ENCODE data around the gene ODAD3.
"Not testable (repeated sequence)": the region's sequence is repeated elsewhere in the genome, so short reads cannot be mapped to it uniquely, and the experiment has no call there.

ODAD3 gene

DNA sequence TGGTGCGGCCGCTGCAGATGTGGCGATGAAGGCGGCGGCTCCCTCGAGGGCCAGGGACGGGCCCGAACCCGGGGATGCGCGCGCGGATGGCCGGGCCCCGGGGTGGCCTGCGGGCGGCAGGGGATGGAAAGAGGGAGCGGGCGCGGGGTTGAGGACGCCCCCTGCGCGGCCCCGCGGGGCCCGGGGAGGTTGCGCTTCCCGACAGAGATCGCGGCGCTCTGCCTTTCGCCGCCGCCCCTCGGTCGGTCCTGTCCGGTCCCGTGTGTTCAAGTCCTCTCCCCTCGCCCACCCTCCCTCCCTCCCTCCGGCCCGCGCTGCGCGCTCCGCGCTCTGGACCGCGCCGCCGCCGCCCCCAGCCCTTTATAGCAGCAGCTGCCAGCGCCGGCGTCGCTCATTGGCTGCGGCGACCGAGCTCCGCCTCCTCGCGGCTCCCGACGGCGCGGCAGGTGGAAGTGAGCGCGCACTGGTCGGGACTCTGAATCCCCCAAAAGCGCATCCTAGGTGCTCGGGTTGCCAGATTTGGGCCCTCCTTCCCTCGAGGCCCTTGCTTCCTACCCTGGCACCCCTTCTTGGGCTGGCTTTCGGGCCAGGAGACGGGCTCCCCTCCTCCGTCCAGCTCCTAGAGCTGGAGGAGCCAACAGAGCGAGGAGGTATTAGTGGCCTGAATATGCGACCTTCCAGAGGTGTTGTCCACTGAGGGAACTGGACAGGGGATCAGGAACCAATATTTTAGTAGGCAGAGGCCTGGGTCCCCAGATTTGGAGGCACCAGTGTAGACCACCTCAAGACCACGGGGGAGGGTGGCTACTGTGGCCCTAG, 46.0 kb upstream of the ODAD3 start, which contains the start of gene ELAVL3:
Gene ELAVL3 (minus strand): TSS at position 332 of the 819 bp plus-strand sequence. CDS start 438 bp downstream, outside the sequence.
- no peak for DNase-seq
- in situ Hi-C loops (cut with HindIII; ENCODE audit: low pct_ligation_motif_present, low sequenced_read_pairs), result no loop called here
- no peak within 1 kb of the TSS for H3K4me3 ChIP-seq (ENCODE audit: low read depth, low read length)
- H3K27ac ChIP-seq, result no peak within 1 kb of the TSS
- H3K36me3 ChIP-seq (replicated peaks), result no peaks in the 10 kb centered on the region
- TF ChIP-seq, protein P1, sequence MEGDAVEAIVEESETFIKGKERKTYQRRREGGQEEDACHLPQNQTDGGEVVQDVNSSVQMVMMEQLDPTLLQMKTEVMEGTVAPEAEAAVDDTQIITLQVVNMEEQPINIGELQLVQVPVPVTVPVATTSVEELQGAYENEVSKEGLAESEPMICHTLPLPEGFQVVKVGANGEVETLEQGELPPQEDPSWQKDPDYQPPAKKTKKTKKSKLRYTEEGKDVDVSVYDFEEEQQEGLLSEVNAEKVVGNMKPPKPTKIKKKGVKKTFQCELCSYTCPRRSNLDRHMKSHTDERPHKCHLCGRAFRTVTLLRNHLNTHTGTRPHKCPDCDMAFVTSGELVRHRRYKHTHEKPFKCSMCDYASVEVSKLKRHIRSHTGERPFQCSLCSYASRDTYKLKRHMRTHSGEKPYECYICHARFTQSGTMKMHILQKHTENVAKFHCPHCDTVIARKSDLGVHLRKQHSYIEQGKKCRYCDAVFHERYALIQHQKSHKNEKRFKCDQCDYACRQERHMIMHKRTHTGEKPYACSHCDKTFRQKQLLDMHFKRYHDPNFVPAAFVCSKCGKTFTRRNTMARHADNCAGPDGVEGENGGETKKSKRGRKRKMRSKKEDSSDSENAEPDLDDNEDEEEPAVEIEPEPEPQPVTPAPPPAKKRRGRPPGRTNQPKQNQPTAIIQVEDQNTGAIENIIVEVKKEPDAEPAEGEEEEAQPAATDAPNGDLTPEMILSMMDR (IDR thresholded peaks at IDR 0.05; ENCODE audit: low read depth, low read length, missing control alignments), result no peak
- H3K27me3 ChIP-seq (replicated peaks), result peaks cover 28% of the 10 kb centered on the region

DNA sequence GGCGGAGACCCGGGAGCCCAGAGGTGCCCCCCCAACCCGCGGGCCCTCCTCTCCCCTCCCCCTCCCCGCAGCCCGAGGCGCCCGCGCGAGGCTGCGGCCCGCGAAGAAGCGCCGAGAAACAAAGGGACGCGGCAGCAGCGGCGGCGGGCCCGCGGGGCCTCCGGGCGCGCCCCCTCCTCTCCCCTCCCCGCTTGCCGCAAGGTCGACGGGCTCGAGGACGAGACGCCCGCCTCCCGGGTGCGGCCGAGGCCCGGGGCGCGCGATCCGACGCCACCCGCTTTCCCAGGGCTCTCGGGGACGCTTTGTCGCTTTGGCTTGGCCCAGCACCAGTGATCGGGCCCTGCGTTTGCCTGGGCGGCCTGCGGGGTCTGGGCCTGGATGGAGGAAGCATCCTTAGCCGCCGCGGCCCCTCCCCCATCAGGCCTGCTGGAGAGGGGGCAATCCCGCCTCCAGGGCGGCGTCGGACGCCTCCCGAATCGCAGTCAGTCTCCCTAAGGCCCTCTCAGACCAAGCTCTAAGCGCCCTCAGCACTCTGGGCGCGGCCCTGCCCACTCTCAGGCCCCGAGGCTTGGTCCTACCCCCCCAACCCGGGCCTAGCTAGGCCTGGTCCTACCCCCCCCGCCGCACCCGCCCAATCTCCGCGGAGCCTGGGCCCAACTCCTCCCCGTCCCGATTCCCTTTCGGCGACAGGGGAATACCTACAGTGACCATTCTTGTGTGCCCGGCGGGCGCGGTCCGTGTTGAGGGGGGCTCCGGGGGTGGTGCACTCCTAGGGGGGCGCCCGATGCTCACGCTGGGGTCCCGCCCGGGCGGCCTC, 45.2 kb upstream of the ODAD3 start:
- no peak overlapping the region for H3K4me3 ChIP-seq (ENCODE audit: low read depth, low read length)
- TF ChIP-seq, protein P1 (IDR thresholded peaks at IDR 0.05; ENCODE audit: low read depth, low read length, missing control alignments), result no peak
- in situ Hi-C loops (cut with HindIII; ENCODE audit: low pct_ligation_motif_present, low sequenced_read_pairs), result no loop called here
- H3K27ac ChIP-seq, result no peak overlapping the region
- H3K36me3 ChIP-seq (replicated peaks), result no peaks in the 10 kb centered on the region
- H3K27me3 ChIP-seq (replicated peaks), result peaks cover 28% of the 10 kb centered on the region
- no peak for DNase-seq

DNA sequence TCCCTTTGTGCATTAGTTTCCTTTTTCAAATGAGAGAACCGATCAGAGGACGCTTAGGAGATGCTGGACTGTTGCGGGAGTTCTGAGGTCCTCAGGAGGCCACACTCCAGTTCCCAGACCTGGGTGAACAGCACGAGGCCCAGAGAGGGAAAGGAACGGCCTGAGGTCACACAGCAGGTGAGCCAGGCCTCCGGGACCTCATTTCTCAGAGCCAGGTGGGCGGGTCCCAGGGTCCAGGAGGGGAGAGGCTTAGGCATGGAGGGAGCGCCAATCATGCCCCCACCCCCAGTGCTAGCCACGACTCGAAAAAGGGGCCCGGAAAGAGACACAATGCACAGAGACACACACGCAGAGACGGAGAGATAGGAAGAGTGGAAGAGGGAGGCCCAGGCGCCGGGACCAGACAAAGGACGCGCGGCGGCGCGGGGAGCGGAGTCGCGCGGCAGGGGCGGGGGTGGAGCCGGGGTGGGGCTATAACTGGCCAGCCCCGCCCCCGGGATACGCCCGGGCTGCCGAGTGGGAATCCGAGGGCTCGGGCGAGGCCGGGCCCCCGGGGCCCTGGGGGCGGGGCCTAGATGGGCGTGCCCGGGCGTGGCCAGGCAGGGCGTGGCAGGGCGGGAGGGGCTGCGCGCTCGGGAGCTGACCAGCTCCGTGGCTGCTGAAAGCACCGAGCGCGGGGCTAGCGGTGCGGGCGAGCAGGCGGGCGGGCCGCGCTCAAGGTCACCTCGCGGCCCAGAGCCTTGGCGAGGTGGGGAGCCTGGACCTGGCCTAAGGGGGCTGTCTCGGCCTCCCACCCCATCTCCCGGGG, 44.4 kb upstream of the ODAD3 start:
- Histone ChIP-seq H3K27me3 (replicated peaks) (peaks cover 28% of the 10 kb centered on the region), H3K36me3 (replicated peaks) (no peaks in the 10 kb centered on the region), H3K4me3 (ENCODE audit: low read depth, low read length) (no peak overlapping the region), H3K27ac (no peak overlapping the region)
- in situ Hi-C loops (cut with HindIII; ENCODE audit: low pct_ligation_motif_present, low sequenced_read_pairs), result no loop called here
- DNase-seq, result no peak
- TF ChIP-seq, protein P1 (IDR thresholded peaks at IDR 0.05; ENCODE audit: low read depth, low read length, missing control alignments), result no peak

DNA sequence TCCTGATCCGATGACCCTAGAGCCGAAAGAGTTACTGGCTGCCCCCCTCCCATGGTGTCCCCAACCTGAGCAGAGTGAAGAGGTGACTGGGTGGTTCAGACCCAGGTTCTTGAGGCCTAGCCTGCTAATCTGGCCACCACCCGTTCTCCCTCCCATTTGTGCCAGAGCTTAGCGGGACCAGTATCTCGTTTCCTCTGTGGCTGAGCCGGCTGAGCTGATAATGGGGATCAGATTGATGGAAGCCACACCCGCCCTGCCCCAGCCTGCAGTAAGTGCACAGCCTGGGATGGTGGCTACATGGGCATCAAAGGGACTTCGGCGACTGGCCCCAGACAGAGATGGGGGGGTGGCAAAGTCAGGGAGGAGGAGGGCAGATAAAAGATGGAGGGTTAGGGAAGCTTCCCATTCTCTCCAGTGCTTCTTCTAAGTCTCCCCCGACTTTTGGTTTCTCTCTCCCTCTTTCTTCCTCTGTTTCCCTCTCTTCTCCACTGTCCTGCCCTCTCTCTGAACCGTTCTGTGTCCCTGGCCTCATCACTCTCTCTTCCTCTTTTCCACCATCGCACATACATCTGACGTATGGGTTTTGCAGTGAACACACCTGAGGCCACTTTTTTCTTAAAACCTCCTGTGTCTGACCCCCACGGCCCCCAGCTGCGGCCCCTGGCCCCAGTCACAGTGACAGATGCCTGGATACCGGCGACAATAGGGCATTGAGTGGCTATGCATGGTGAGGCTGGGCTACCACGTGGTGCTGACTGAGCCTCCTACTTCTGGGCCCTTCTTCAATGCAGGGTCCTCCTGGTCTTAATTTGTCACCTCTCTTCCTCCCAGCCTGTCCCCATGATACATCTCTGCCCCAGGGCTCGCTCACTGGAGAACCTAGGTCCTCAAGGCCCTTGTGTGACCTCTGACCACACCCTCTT, 43.5 kb upstream of the ODAD3 start:
- Histone ChIP-seq H3K36me3 (replicated peaks) (no peaks in the 10 kb centered on the region), H3K4me3 (ENCODE audit: low read depth, low read length) (no peak overlapping the region), H3K27me3 (replicated peaks) (peaks cover 28% of the 10 kb centered on the region), H3K27ac (no peak overlapping the region)
- in situ Hi-C loops (cut with HindIII; ENCODE audit: low pct_ligation_motif_present, low sequenced_read_pairs), result no loop called here
- DNase-seq, result no peak
- TF ChIP-seq, protein P1 (IDR thresholded peaks at IDR 0.05; ENCODE audit: low read depth, low read length, missing control alignments), result no peak

DNA sequence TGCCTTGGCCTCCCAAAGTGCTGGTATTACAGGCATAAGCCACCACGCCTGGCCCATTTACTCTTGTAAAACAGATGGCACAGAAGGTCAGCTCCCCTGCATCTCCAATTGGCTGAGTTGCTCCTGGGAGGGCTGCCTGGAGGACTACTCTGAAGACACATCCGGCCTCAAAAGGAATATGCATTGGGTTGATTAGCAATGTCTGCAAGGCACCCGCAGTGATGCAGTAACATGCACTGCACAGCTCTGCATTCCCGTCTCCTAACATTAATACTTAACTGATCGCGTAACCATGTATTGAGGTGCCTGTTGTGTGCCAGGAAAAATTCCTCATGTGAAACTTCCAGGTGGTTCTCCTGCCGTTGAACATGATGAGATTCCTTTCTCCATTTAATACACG, 40.9 kb upstream of the ODAD3 start:
- TF ChIP-seq, protein P1 (IDR thresholded peaks at IDR 0.05; ENCODE audit: low read depth, low read length, missing control alignments), result no peak
- no peak for DNase-seq
- no peak overlapping the region for H3K4me3 ChIP-seq (ENCODE audit: low read depth, low read length)
- in situ Hi-C loops (cut with HindIII; ENCODE audit: low pct_ligation_motif_present, low sequenced_read_pairs), result no loop called here
- H3K36me3 ChIP-seq (replicated peaks), result no peaks in the 10 kb centered on the region
- H3K27ac ChIP-seq, result no peak overlapping the region
- H3K27me3 ChIP-seq (replicated peaks), result peaks cover 18% of the 10 kb centered on the region

DNA sequence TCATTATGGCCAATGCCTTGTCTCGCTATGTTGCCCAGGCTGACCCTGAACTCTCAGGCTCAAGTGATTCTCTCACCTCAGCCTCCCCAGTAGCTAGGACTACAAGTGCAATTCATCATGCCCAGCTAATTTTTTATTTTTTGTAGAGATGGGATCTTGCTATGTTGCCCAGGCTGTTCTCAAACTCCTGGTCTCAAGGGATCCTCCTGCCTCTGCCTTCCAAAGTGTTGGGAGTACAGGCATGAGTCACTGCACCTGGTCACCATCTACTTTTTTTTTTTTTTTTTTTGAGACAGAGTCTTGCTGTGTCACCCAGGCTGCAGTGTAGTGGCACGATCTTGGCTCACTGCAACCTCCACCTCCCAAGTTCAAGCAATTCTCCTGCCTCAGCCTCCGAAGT, 40.4 kb upstream of the ODAD3 start:
- H3K27ac ChIP-seq; DNase-seq; in situ Hi-C loops (cut with HindIII; ENCODE audit: low pct_ligation_motif_present, low sequenced_read_pairs); H3K36me3 ChIP-seq (replicated peaks); H3K4me3 ChIP-seq (ENCODE audit: low read depth, low read length): not testable (repeated sequence)
- H3K27me3 ChIP-seq (replicated peaks), result peaks cover 14% of the 10 kb centered on the region

Data from brain microvascular endothelial cell (primary cell).